ENCODE data around the gene PLPPR1. TPM values are rescaled to one million over a fixed set of nuclear protein-coding genes. Genes with fewer than 3 reads are reported as not detected.

PLPPR1 gene
- total RNA-seq, 1 experiment from 2014 or later: 2.4 TPM

DNA sequence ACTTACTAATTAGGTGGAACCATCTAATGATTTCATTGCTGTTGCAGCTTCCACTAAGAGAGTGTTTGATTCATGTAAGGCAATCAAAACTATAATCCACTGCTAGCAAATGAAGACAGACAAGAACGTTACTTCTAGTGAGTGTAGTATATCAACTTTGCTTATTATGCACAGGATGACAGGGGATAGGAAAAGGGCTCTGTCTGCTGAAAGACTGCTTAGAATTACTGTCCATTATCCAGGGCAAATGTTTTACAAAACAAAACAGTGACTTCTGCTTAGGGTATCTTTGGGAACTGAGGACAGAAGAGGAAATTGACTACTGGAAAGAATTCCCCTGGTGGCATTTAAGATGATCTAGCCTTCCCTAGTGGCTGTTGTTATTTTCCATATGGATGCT, 40.2 kb downstream of the PLPPR1 start:
- no CpG with 5 or more reads among the region's 1 CpG for WGBS (ENCODE audit: extremely low coverage, insufficient read length, low lambda C conversion rate)
- H3K4me1 Mint-ChIP-seq: peaks cover 43 to 52% of the 10 kb centered on the region in 2 experiments
- Histone ChIP-seq H3K14ac (ENCODE audit: insufficient read depth, low read length) (no peak overlapping the region), H3K23me2 (ENCODE audit: insufficient read length, low read depth, low read length, poor library complexity, severe bottlenecking) (no peaks in the 10 kb centered on the region), H4K5ac (ENCODE audit: insufficient read length, low read depth, low read length) (no peak overlapping the region), H3K18ac (ENCODE audit: insufficient read length, low read depth, low read length) (no peak overlapping the region), H3K56ac (ENCODE audit: insufficient read length, low read depth, low read length) (no peak overlapping the region), H3K4me1 (ENCODE audit: insufficient read depth, low read length) (peaks cover 7% of the 10 kb centered on the region; the same call in 1 of the 2 replicates), H3K4me2 (ENCODE audit: insufficient read depth, insufficient read length, low read length) (no peak overlapping the region), H2BK15ac (ENCODE audit: low read depth, low read length) (no peak overlapping the region), H3K27ac (ENCODE audit: insufficient read length, low read depth, low read length) (no peak overlapping the region), H3K9me3 (ENCODE audit: control insufficient read depth, low read depth, low read length) (no peaks in the 10 kb centered on the region), H2BK20ac (ENCODE audit: low read depth, low read length, poor library complexity, severe bottlenecking) (no peak overlapping the region), H3K23ac (ENCODE audit: insufficient read length, low read depth, low read length) (no peak overlapping the region), H3T11ph (ENCODE audit: low read length) (no peak overlapping the region), H3K79me1 (ENCODE audit: insufficient read depth, low read depth, low read length, poor library complexity, severe bottlenecking) (no peaks in the 10 kb centered on the region), H2BK5ac (ENCODE audit: insufficient read length, low read length) (no peak overlapping the region), H2AK5ac (ENCODE audit: insufficient read length, low read length) (no peak overlapping the region), H3K27me3 (ENCODE audit: insufficient read depth, low read length) (no peaks in the 10 kb centered on the region), H4K8ac (replicated peaks; ENCODE audit: insufficient read length, low read depth, low read length) (no peak overlapping the region), H2AFZ (ENCODE audit: low read length) (no peak overlapping the region), H4K20me1 (ENCODE audit: control insufficient read depth, insufficient read depth, insufficient read length) (no peaks in the 10 kb centered on the region), H3K79me2 (ENCODE audit: insufficient read depth, low read length) (no peaks in the 10 kb centered on the region), H4K91ac (ENCODE audit: insufficient read length, low read depth, low read length) (no peak overlapping the region), H3K9ac (ENCODE audit: extremely low read depth, insufficient read length, low read length) (no peak overlapping the region), H3K4ac (ENCODE audit: low read depth, low read length) (no peak overlapping the region), H2BK120ac (ENCODE audit: low read depth, low read length, poor library complexity, severe bottlenecking) (no peak overlapping the region), H2BK12ac (ENCODE audit: insufficient read length, low read depth, low read length) (no peak overlapping the region)
- H3K4me3 Mint-ChIP-seq: no peak overlapping the region
- H3K27ac Mint-ChIP-seq: no peak overlapping the region
- no peaks in the 10 kb centered on the region for H3K27me3 Mint-ChIP-seq (ENCODE audit: low read depth)
- TF ChIP-seq, protein P1, sequence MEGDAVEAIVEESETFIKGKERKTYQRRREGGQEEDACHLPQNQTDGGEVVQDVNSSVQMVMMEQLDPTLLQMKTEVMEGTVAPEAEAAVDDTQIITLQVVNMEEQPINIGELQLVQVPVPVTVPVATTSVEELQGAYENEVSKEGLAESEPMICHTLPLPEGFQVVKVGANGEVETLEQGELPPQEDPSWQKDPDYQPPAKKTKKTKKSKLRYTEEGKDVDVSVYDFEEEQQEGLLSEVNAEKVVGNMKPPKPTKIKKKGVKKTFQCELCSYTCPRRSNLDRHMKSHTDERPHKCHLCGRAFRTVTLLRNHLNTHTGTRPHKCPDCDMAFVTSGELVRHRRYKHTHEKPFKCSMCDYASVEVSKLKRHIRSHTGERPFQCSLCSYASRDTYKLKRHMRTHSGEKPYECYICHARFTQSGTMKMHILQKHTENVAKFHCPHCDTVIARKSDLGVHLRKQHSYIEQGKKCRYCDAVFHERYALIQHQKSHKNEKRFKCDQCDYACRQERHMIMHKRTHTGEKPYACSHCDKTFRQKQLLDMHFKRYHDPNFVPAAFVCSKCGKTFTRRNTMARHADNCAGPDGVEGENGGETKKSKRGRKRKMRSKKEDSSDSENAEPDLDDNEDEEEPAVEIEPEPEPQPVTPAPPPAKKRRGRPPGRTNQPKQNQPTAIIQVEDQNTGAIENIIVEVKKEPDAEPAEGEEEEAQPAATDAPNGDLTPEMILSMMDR (conservative IDR thresholded peaks at IDR 0.05): no peak
- H3K9me3 Mint-ChIP-seq: no peaks in the 10 kb centered on the region
- no peaks in the 10 kb centered on the region for H3K36me3 Mint-ChIP-seq (ENCODE audit: insufficient read depth in 1 of 3, low read depth in 3 of 3)
- DNase-seq: no peak
